Measurements from ENCODE around the gene SPATA2L. TPM values are rescaled to one million over a fixed set of nuclear protein-coding genes. Genes with fewer than 3 reads are reported as not detected.

Gene SPATA2L
- total RNA-seq, 1 donor from 2014 or later: 9.3 TPM

DNA sequence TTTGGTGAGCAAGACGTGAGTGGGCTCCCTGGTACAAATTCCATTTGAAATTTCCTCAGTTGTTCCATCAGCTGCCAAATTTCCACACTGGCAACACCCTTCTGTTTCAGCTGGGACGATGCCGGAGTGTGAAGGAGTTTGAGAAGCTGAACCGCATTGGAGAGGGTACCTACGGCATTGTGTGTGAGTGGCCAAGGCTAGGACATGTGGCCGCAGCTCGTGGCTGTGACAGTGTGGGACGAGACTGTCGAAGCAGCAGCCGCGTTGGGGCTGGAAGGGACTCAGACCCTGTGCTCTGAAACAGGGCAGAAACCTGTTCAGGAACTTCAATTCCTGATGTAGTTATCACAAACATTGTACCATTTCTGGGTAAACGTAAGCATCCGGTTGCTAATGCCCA lies 12.4 kb downstream of the SPATA2L start:
- H3K4me1 Mint-ChIP-seq (ENCODE audit: low read depth): peaks cover 15% of the 10 kb centered on the region
- H3K9me3 Mint-ChIP-seq (ENCODE audit: low read depth): peaks cover 5% of the 10 kb centered on the region
- peaks cover 15% of the 10 kb centered on the region for H3K36me3 Mint-ChIP-seq (ENCODE audit: low read depth)
- peak; percentile 53 for DNase-seq (ENCODE audit: low spot score)
- H3K27me3 Mint-ChIP-seq (ENCODE audit: low read depth): no peaks in the 10 kb centered on the region
- no peak overlapping the region for H3K4me3 Mint-ChIP-seq (ENCODE audit: unreplicated experiment)
- TF ChIP-seq CTCF (IDR thresholded peaks at IDR 0.05): no peak
- no peak overlapping the region for H3K27ac Mint-ChIP-seq (ENCODE audit: unreplicated experiment)

DNA sequence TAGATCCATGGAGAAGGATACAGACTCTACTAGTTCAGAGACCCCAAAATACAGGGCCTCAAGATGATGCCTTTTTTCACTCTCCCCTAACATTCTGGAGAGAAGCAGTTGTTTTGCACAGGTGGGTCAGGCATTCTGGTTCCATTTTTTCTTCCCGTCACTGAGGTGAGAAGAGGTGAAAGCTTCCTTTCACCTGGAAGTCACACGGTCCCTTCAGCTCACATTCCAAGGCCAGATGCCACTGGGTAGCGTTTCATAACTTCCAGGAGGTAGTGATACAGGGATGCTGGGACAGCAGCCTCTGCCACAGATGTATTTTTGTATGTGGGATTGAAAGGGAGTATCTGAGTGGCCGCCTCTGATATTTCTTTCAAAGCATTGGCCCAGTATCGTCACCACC lies 13.1 kb downstream of the SPATA2L start:
- Mint-ChIP-seq H3K4me3 (ENCODE audit: unreplicated experiment) (peak overlapping the region; percentile 6), H3K27ac (ENCODE audit: unreplicated experiment) (no peak overlapping the region), H3K36me3 (ENCODE audit: low read depth) (peaks cover 13% of the 10 kb centered on the region), H3K27me3 (ENCODE audit: low read depth) (no peaks in the 10 kb centered on the region), H3K9me3 (ENCODE audit: low read depth) (peaks cover 5% of the 10 kb centered on the region), H3K4me1 (ENCODE audit: low read depth) (peaks cover 15% of the 10 kb centered on the region)
- DNase-seq (ENCODE audit: low spot score): no peak
- TF ChIP-seq CTCF (IDR thresholded peaks at IDR 0.05): no peak

DNA sequence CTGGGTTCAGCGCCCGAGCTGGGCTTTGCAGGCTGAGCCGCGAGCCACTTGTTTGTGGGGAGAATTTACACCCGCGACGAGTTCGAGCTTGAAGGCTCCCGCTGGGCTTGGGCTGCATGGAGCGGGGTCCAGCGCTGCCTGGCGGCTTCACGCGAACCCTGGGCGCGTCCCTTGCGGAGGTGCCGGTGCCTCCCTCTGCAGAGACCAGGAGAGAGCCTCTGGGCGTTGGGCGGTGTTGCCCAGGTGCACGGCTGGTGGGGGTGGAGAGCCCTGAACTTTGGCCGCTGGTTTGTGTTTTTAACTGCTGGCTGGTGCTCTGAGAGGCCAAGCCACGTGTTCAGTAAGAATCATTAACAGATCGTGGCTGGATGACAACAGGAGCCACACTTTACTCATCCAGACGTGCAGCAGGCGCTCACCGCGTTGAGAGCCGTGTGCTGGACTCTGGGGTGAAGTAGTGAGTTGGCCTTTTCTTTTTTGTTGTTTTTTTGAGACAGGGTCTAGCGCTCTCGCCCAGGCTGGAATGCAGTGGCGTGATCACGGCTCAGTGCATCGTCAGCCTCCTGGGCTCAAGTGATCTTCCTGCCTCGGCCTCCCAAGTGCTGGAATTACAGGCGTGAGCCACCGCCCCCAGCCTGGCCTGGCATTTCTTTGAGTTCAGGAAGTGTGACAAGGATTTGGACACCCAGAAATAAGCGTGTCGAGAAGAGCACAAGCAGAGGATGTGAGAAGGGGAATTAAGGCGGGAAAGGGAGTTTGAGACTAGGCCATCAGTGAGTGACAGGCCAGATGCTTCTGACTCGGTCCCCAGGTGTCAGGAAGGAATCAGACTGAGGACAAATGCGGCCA lies 14.2 kb downstream of the SPATA2L start:
- H3K27ac Mint-ChIP-seq (ENCODE audit: unreplicated experiment): peak overlapping the region; percentile 98
- peaks cover 15% of the 10 kb centered on the region for H3K4me1 Mint-ChIP-seq (ENCODE audit: low read depth)
- DNase-seq (ENCODE audit: low spot score): peak; percentile 60
- H3K27me3 Mint-ChIP-seq (ENCODE audit: low read depth): no peaks in the 10 kb centered on the region
- peak; percentile 37 for TF ChIP-seq CTCF (IDR thresholded peaks at IDR 0.05)
- peaks cover 5% of the 10 kb centered on the region for H3K9me3 Mint-ChIP-seq (ENCODE audit: low read depth)
- H3K4me3 Mint-ChIP-seq (ENCODE audit: unreplicated experiment): peak overlapping the region; percentile 84
- H3K36me3 Mint-ChIP-seq (ENCODE audit: low read depth): peaks cover 11% of the 10 kb centered on the region

- H3K4me3 Mint-ChIP-seq (ENCODE audit: unreplicated experiment): peak within 1 kb of the TSS; percentile 84
- no peak for TF ChIP-seq CTCF (IDR thresholded peaks at IDR 0.05)
- no peaks in the 10 kb centered on the region for H3K27me3 Mint-ChIP-seq (ENCODE audit: low read depth)
- H3K27ac Mint-ChIP-seq (ENCODE audit: unreplicated experiment): peak within 1 kb of the TSS; percentile 98
- H3K36me3 Mint-ChIP-seq (ENCODE audit: low read depth): peaks cover 11% of the 10 kb centered on the region
- H3K9me3 Mint-ChIP-seq (ENCODE audit: low read depth): peaks cover 5% of the 10 kb centered on the region
- H3K4me1 Mint-ChIP-seq (ENCODE audit: low read depth): peaks cover 15% of the 10 kb centered on the region
- peak; percentile 96 for DNase-seq (ENCODE audit: low spot score)
These were observed 14.9 kb downstream of the SPATA2L start, which contains the start of gene CDK10 for GRCh38 chr16:89686520-89687091. CDK10 (plus strand) TSS chr16:89686689; CDS start chr16:89686711, 22 bp downstream.

DNA sequence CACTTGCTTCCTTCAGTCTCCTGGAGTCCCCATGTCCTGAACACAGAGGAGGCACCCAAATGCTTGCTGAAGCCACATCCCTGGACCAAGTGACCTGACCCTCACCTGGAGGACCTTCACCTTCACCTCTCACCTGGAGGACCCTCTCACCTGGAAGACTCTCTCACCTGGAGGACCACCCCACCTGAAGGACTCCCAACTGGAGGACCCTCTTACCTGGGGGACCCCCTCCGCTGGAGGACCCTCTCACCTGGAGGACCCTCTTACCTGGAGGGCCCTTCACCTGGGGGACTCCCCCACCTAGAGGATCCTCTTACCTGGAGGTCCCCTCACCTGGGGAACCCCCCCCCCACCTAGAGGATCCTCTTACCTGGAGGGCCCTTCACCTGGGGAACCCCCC lies 15.6 kb downstream of the SPATA2L start:
- no peaks in the 10 kb centered on the region for H3K27me3 Mint-ChIP-seq (ENCODE audit: low read depth)
- TF ChIP-seq CTCF (IDR thresholded peaks at IDR 0.05): no peak
- peaks cover 15% of the 10 kb centered on the region for H3K4me1 Mint-ChIP-seq (ENCODE audit: low read depth)
- H3K36me3 Mint-ChIP-seq (ENCODE audit: low read depth): peaks cover 11% of the 10 kb centered on the region
- H3K9me3 Mint-ChIP-seq (ENCODE audit: low read depth): peaks cover 5% of the 10 kb centered on the region
- H3K27ac Mint-ChIP-seq (ENCODE audit: unreplicated experiment): no peak overlapping the region
- peak; percentile 53 for DNase-seq (ENCODE audit: low spot score)
- H3K4me3 Mint-ChIP-seq (ENCODE audit: unreplicated experiment): peak overlapping the region; percentile 38
